ENCODE data around the gene CTTNBP2NL. TPM values are rescaled to one million over a fixed set of nuclear protein-coding genes. Genes with fewer than 3 reads are reported as not detected.
"Not testable (repeated sequence)": the region's sequence is repeated elsewhere in the genome, so short reads cannot be mapped to it uniquely, and the experiment has no call there.

Gene CTTNBP2NL
- total and polyA plus RNA-seq, 2 experiments from 2014 or later = 10.2 to 16.4 TPM

GRCh38 chr1:112436384-112437156, 40.6 kb downstream of the CTTNBP2NL start:
- peaks cover 74% of the 10 kb centered on the region for H3K79me2 ChIP-seq
- H3K4me1 ChIP-seq (ENCODE audit: insufficient read depth) = no peaks in the 10 kb centered on the region
- no peak for DNase-seq (ENCODE audit: low spot score)
- no peaks in the 10 kb centered on the region for H3K9me2 ChIP-seq (replicated peaks; ENCODE audit: insufficient read depth)
- H4K20me1 ChIP-seq (ENCODE audit: insufficient read depth, poor library complexity, severe bottlenecking) = peaks cover 6% of the 10 kb centered on the region
- WGBS (ENCODE audit: low lambda C conversion rate, missing lambda C conversion rate) = 96% methylated on average over 5 of the region's 5 CpGs
- no peak overlapping the region for H3K4me2 ChIP-seq
- no peak overlapping the region for H3K27ac ChIP-seq
- TF ChIP-seq EZH2 (IDR thresholded peaks at IDR 0.05; ENCODE audit: borderline replicate concordance) (no peak), CTCF (IDR thresholded peaks at IDR 0.05; ENCODE audit: poor library complexity) (no peak), EZH2phosphoT487 (IDR thresholded peaks at IDR 0.05; ENCODE audit: low read depth, severe bottlenecking, unreplicated experiment) (no peak)
- H3K4me3 ChIP-seq = no peak overlapping the region
- no peaks in the 10 kb centered on the region for H3K27me3 ChIP-seq
- H2AFZ ChIP-seq = no peak overlapping the region
- no peaks in the 10 kb centered on the region for H3K9me3 ChIP-seq (ENCODE audit: low read depth)
- no peaks in the 10 kb centered on the region for H3K36me3 ChIP-seq (replicated peaks; ENCODE audit: insufficient read depth, low read depth)

DNA sequence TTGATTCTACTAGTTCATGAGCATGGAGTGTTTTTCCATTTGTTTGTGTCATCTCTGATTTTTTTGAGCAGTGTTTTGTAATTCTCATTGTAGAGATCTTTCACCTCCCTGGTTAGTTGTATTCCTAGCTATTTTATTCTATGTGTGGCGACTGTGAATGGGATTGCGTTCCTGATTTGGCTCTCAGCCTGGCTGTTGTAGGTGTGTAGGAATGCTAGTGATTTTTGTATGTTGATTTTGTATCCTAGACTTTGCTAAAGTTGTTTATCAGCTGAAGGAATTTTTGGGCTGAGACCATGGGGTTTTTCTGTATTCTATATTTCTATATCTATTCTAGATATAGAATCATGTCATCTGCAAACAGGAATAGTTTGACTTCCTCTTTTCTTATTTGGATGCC, 42.1 kb downstream of the CTTNBP2NL start:
- not testable (repeated sequence) for H2AFZ ChIP-seq; H3K4me2 ChIP-seq; H3K36me3 ChIP-seq (replicated peaks; ENCODE audit: insufficient read depth, low read depth); H3K4me3 ChIP-seq; H3K9me2 ChIP-seq (replicated peaks; ENCODE audit: insufficient read depth); H3K9me3 ChIP-seq (ENCODE audit: low read depth); DNase-seq (ENCODE audit: low spot score); H4K20me1 ChIP-seq (ENCODE audit: insufficient read depth, poor library complexity, severe bottlenecking); H3K27ac ChIP-seq; H3K27me3 ChIP-seq; H3K4me1 ChIP-seq (ENCODE audit: insufficient read depth)
- H3K79me2 ChIP-seq = peaks cover 69% of the 10 kb centered on the region
- WGBS (ENCODE audit: low lambda C conversion rate, missing lambda C conversion rate) = 94% methylated on average over 2 of the region's 2 CpGs

DNA sequence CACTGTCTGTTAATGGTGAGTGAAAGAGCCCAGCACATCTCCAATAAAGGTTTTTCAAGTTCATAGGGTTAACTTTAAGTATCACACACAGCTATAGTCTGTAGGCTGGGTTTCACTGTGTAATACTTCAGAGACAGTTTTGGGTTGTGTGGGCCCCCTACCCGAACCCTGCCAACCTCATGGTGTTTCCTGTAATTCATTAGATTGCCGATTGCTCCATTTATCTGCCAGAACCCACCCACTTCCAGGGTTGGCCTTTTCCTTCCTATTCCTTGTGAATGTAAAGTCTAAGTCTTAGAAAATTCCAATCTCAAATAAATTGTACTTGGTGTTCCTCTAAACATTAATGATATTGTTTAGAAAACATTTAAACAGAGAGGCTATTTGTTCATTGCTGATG, 43.6 kb downstream of the CTTNBP2NL start:
- no peak for TF ChIP-seq EZH2phosphoT487 (IDR thresholded peaks at IDR 0.05; ENCODE audit: low read depth, severe bottlenecking, unreplicated experiment)
- no peak for TF ChIP-seq EZH2 (IDR thresholded peaks at IDR 0.05; ENCODE audit: borderline replicate concordance)
- no peak for TF ChIP-seq CTCF (IDR thresholded peaks at IDR 0.05; ENCODE audit: poor library complexity)
- Histone ChIP-seq H3K27me3 (no peaks in the 10 kb centered on the region), H3K79me2 (peaks cover 69% of the 10 kb centered on the region), H3K4me1 (ENCODE audit: insufficient read depth) (no peaks in the 10 kb centered on the region), H3K9me3 (ENCODE audit: low read depth) (no peaks in the 10 kb centered on the region), H3K9me2 (replicated peaks; ENCODE audit: insufficient read depth) (no peaks in the 10 kb centered on the region), H3K4me3 (no peak overlapping the region), H4K20me1 (ENCODE audit: insufficient read depth, poor library complexity, severe bottlenecking) (peaks cover 6% of the 10 kb centered on the region), H3K4me2 (peak overlapping the region; percentile 23), H3K27ac (no peak overlapping the region), H2AFZ (no peak overlapping the region), H3K36me3 (replicated peaks; ENCODE audit: insufficient read depth, low read depth) (no peaks in the 10 kb centered on the region)
- no peak for DNase-seq (ENCODE audit: low spot score)
- 72% methylated on average over 2 of the region's 2 CpGs for WGBS (ENCODE audit: low lambda C conversion rate, missing lambda C conversion rate)

GRCh38 chr1:112440574-112440973, 44.6 kb downstream of the CTTNBP2NL start:
- Histone ChIP-seq H3K27ac (no peak overlapping the region), H3K27me3 (no peaks in the 10 kb centered on the region), H3K36me3 (replicated peaks; ENCODE audit: insufficient read depth, low read depth) (no peaks in the 10 kb centered on the region), H3K4me2 (no peak overlapping the region), H3K79me2 (peaks cover 69% of the 10 kb centered on the region), H3K9me3 (ENCODE audit: low read depth) (no peaks in the 10 kb centered on the region), H3K9me2 (replicated peaks; ENCODE audit: insufficient read depth) (no peaks in the 10 kb centered on the region), H3K4me3 (no peak overlapping the region), H4K20me1 (ENCODE audit: insufficient read depth, poor library complexity, severe bottlenecking) (peaks cover 6% of the 10 kb centered on the region), H3K4me1 (ENCODE audit: insufficient read depth) (no peaks in the 10 kb centered on the region), H2AFZ (no peak overlapping the region)
- no peak for TF ChIP-seq CTCF (IDR thresholded peaks at IDR 0.05; ENCODE audit: poor library complexity)
- TF ChIP-seq EZH2phosphoT487 (IDR thresholded peaks at IDR 0.05; ENCODE audit: low read depth, severe bottlenecking, unreplicated experiment) = no peak
- no peak for TF ChIP-seq EZH2 (IDR thresholded peaks at IDR 0.05; ENCODE audit: borderline replicate concordance)
- 85% methylated on average over 5 of the region's 5 CpGs for WGBS (ENCODE audit: low lambda C conversion rate, missing lambda C conversion rate)
- DNase-seq (ENCODE audit: low spot score) = no peak
